ENCODE measurements around the gene FUOM. TPM values are rescaled to one million over a fixed set of nuclear protein-coding genes. Genes with fewer than 3 reads are reported as not detected.

The FUOM gene
- total RNA-seq, 1 donor from 2014 or later, result 47.0 TPM

DNA sequence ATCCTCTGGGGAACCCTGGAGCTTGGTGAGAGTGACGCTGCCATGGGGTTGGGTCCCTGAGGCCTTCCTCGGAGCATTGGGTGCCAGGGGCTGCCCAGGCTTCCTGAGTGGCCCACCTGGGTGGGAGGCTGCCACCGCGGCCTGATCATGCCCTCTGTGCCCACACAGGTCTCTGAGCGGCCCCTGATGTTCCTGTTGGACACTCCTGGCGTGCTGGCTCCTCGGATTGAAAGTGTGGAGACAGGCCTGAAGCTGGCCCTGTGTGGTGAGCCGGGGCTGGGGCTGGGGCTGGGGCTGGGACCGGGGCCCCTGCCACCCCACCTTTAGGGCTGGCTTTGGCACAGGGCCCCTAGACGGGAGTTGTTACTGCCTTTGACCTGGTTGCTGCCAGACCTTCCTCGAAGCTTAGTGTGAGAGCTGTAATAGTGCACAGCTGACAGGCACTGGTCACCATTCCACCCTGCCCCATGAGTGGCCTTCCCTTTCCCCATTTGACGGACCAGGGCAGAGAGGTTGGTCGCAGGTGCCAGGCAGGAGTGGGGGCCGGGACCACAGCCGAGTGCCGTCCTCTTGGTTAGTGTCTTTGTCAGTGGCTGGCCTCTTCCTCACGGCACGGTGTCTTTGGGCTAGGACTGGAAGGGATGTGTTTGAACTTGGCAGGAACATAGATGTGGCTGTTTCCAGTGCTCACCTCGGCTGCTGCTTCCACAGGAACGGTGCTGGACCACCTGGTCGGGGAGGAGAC lies 44.3 kb upstream of the FUOM start:
- no peak overlapping the region for H3K4me3 ChIP-seq (ENCODE audit: low read depth, low read length)
- no peaks in the 10 kb centered on the region for H3K27me3 ChIP-seq (ENCODE audit: control insufficient read depth, insufficient read depth, low read length)
- no peak for TF ChIP-seq CTCF (IDR thresholded peaks at IDR 0.05; ENCODE audit: insufficient read depth, low read length, poor library complexity, severe bottlenecking)
- H3K36me3 ChIP-seq (ENCODE audit: control insufficient read depth, insufficient read depth, low read length), result peaks cover 3% of the 10 kb centered on the region
- no peak for DNase-seq (ENCODE audit: low read depth)

DNA sequence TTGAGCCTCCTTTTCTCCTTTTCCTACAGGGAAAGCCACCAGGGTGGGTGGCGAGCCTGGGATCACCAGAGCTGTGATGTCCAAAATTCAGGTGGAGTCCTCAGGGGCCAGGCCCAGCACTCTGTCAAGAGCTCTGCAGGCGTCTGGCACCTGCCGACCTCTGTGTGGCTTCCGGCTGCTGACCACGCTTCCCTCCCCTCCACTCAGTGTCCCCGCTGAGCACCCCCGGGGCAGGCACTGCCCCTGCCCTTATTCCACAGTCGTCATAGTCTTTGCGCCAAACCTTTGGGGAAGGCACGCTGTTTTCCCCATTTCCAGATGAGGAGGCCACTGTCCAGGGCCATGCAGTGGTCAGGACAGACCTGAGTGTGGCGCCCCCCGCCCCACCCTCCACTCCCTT lies 43.7 kb upstream of the FUOM start:
- Histone ChIP-seq H3K4me3 (ENCODE audit: low read depth, low read length) (no peak overlapping the region), H3K27me3 (ENCODE audit: control insufficient read depth, insufficient read depth, low read length) (no peaks in the 10 kb centered on the region), H3K36me3 (ENCODE audit: control insufficient read depth, insufficient read depth, low read length) (peaks cover 3% of the 10 kb centered on the region)
- no peak for DNase-seq (ENCODE audit: low read depth)
- no peak for TF ChIP-seq CTCF (IDR thresholded peaks at IDR 0.05; ENCODE audit: insufficient read depth, low read length, poor library complexity, severe bottlenecking)

- no peak for TF ChIP-seq CTCF (IDR thresholded peaks at IDR 0.05; ENCODE audit: insufficient read depth, low read length, poor library complexity, severe bottlenecking)
- no peak for DNase-seq (ENCODE audit: low read depth)
- no peak overlapping the region for H3K4me3 ChIP-seq (ENCODE audit: low read depth, low read length)
- H3K27me3 ChIP-seq (ENCODE audit: control insufficient read depth, insufficient read depth, low read length), result no peaks in the 10 kb centered on the region
- H3K36me3 ChIP-seq (ENCODE audit: control insufficient read depth, insufficient read depth, low read length), result peaks cover 4% of the 10 kb centered on the region
Observed at GRCh38 chr10:133400624-133401424, 43.0 kb upstream of the FUOM start.

DNA sequence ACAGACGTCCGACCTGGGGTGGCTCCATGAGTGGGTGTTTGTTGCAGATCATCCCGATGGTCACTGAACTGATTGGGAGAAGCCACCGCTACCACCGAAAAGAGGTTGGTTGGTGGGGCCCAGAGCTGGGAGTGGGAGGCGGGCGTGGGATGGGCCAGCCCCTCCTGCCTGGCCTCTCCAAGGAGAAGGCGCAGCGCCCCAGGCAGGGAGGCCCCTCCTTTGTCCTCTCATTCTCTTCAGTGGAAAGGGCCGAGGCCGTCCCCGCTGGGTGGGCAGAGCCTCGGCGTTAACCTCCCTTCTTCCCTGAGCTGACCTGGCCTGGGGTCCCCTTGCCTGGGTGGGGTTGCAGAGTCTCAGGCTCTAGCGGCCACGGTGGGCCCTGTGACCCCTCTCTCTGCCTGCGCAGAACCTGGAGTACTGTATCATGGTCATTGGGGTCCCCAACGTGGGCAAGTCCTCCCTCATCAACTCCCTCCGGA lies 41.3 kb upstream of the FUOM start:
- Histone ChIP-seq H3K4me3 (ENCODE audit: low read depth, low read length) (no peak overlapping the region), H3K36me3 (ENCODE audit: control insufficient read depth, insufficient read depth, low read length) (peaks cover 4% of the 10 kb centered on the region), H3K27me3 (ENCODE audit: control insufficient read depth, insufficient read depth, low read length) (no peaks in the 10 kb centered on the region)
- DNase-seq (ENCODE audit: low read depth), result no peak
- TF ChIP-seq CTCF (IDR thresholded peaks at IDR 0.05; ENCODE audit: insufficient read depth, low read length, poor library complexity, severe bottlenecking), result no peak

DNA sequence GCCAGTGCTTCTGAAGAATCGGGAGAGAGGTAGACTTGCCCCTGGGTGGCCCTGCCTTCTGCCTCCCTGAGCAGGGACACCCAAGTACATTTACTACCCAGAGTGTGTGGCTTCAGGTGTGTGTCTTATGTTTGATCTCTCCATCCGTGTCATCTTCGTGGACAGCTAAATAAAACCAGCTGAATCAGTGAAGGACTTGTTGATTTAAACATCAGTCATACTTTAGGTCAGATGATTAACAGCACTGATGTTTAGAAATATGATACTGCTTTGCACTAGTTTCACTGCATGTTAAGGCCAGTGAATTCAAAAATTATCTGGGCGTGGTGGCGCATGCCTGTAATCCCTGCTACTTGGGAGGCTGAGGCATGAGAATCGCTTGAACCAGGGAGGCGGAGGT lies 40.1 kb upstream of the FUOM start:
- DNase-seq (ENCODE audit: low read depth), result no peak
- TF ChIP-seq CTCF (IDR thresholded peaks at IDR 0.05; ENCODE audit: insufficient read depth, low read length, poor library complexity, severe bottlenecking), result no peak
- Histone ChIP-seq H3K36me3 (ENCODE audit: control insufficient read depth, insufficient read depth, low read length) (peaks cover 4% of the 10 kb centered on the region), H3K27me3 (ENCODE audit: control insufficient read depth, insufficient read depth, low read length) (no peaks in the 10 kb centered on the region), H3K4me3 (ENCODE audit: low read depth, low read length) (no peak overlapping the region)
